HL-60 (cell line): Measurements from ENCODE around the gene COL23A1.

Experiments
- POLR2AphosphoS5 ChIP-seq: IDR thresholded peaks from 2 replicates; pipeline ENCODE4 v1.6.1; 2012; ENCODE audit warnings: low read depth
- SPI1 ChIP-seq: IDR thresholded peaks from 2 replicates; pipeline ENCODE4 v1.6.1; 2012; ENCODE audit warnings: low read depth, mild to moderate bottlenecking, borderline replicate concordance
- TF ChIP-seq, protein P1 (sequence below): IDR thresholded peaks from one replicate; pipeline ENCODE4 v1.5.1; 2011; ENCODE audit warnings: low read length, control low read depth, inconsistent platforms; ENCODE audit not compliant: insufficient read depth
- TF ChIP-seq, protein P2 (sequence below): IDR thresholded peaks from 2 replicates; pipeline ENCODE4 v1.6.1; 2012; ENCODE audit warnings: low read depth; ENCODE audit not compliant: insufficient replicate concordance

DNA sequence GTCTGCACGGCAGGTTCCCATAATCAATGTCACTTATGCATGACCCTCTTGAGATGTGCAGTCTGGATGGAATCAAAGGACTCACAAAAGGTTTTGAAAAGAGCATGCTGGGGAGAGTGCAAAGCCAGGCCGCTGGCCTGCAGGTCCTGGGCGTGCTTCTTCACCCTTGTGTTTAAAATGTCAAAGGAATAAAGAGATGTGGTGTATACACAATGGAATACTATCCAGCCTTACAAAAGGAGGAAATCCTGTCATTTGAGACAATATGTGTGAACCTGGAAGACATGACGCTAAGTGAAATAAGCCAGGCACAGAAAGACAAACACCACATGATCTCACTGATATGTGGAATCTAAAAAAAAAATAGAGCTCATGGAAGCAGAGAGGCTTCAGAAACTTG lies 220.1 kb downstream of the COL23A1 start:
- TF ChIP-seq, protein P1, sequence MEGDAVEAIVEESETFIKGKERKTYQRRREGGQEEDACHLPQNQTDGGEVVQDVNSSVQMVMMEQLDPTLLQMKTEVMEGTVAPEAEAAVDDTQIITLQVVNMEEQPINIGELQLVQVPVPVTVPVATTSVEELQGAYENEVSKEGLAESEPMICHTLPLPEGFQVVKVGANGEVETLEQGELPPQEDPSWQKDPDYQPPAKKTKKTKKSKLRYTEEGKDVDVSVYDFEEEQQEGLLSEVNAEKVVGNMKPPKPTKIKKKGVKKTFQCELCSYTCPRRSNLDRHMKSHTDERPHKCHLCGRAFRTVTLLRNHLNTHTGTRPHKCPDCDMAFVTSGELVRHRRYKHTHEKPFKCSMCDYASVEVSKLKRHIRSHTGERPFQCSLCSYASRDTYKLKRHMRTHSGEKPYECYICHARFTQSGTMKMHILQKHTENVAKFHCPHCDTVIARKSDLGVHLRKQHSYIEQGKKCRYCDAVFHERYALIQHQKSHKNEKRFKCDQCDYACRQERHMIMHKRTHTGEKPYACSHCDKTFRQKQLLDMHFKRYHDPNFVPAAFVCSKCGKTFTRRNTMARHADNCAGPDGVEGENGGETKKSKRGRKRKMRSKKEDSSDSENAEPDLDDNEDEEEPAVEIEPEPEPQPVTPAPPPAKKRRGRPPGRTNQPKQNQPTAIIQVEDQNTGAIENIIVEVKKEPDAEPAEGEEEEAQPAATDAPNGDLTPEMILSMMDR, result no peak
- TF ChIP-seq POLR2AphosphoS5 (no peak), SPI1 (no peak)
- TF ChIP-seq, protein P2, sequence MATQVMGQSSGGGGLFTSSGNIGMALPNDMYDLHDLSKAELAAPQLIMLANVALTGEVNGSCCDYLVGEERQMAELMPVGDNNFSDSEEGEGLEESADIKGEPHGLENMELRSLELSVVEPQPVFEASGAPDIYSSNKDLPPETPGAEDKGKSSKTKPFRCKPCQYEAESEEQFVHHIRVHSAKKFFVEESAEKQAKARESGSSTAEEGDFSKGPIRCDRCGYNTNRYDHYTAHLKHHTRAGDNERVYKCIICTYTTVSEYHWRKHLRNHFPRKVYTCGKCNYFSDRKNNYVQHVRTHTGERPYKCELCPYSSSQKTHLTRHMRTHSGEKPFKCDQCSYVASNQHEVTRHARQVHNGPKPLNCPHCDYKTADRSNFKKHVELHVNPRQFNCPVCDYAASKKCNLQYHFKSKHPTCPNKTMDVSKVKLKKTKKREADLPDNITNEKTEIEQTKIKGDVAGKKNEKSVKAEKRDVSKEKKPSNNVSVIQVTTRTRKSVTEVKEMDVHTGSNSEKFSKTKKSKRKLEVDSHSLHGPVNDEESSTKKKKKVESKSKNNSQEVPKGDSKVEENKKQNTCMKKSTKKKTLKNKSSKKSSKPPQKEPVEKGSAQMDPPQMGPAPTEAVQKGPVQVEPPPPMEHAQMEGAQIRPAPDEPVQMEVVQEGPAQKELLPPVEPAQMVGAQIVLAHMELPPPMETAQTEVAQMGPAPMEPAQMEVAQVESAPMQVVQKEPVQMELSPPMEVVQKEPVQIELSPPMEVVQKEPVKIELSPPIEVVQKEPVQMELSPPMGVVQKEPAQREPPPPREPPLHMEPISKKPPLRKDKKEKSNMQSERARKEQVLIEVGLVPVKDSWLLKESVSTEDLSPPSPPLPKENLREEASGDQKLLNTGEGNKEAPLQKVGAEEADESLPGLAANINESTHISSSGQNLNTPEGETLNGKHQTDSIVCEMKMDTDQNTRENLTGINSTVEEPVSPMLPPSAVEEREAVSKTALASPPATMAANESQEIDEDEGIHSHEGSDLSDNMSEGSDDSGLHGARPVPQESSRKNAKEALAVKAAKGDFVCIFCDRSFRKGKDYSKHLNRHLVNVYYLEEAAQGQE, result no peak
